ENCODE measurements around the gene BFSP1. TPM values are rescaled to one million over a fixed set of nuclear protein-coding genes. Genes with fewer than 3 reads are reported as not detected.

Gene BFSP1
- total RNA-seq, 4 donors from 2014 or later, result 1.5 to 5.1 (median 3.1) TPM

DNA sequence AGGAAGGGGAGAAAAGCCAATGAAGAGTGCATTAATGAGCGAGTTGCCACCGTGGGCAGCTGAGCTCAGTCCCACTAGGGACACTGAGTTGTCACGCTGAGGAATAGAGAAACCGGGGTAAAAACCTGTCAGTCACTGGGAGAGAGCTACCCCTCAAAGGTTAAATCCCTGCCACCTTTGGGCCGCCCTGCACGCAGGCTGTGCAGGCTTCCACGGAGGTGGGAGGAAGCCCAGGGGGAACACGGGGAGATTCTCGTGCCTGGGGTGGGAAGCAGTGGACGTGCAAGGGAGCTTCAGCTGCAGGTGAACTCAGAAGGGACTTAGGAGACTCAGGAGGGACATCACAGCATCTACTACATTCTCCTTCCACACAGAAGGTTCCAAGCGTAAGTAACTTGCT lies 50.5 kb downstream of the BFSP1 start:
- H3K27ac ChIP-seq, result no peak overlapping the region
- H3K36me3 ChIP-seq, result no peaks in the 10 kb centered on the region
- no peaks in the 10 kb centered on the region for H3K27me3 ChIP-seq
- intact Hi-C loops (cut with DNase I; ENCODE audit: low total_unique reads), result no loop called here
- no peak for DNase-seq
- no peaks in the 10 kb centered on the region for H3K4me1 ChIP-seq
- H3K9me3 ChIP-seq, result no peaks in the 10 kb centered on the region
- no peak for TF ChIP-seq POLR2A (IDR thresholded peaks at IDR 0.05)
- TF ChIP-seq, protein P1, sequence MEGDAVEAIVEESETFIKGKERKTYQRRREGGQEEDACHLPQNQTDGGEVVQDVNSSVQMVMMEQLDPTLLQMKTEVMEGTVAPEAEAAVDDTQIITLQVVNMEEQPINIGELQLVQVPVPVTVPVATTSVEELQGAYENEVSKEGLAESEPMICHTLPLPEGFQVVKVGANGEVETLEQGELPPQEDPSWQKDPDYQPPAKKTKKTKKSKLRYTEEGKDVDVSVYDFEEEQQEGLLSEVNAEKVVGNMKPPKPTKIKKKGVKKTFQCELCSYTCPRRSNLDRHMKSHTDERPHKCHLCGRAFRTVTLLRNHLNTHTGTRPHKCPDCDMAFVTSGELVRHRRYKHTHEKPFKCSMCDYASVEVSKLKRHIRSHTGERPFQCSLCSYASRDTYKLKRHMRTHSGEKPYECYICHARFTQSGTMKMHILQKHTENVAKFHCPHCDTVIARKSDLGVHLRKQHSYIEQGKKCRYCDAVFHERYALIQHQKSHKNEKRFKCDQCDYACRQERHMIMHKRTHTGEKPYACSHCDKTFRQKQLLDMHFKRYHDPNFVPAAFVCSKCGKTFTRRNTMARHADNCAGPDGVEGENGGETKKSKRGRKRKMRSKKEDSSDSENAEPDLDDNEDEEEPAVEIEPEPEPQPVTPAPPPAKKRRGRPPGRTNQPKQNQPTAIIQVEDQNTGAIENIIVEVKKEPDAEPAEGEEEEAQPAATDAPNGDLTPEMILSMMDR (IDR thresholded peaks at IDR 0.05), result no peak
- no peak overlapping the region for H3K4me3 ChIP-seq

DNA sequence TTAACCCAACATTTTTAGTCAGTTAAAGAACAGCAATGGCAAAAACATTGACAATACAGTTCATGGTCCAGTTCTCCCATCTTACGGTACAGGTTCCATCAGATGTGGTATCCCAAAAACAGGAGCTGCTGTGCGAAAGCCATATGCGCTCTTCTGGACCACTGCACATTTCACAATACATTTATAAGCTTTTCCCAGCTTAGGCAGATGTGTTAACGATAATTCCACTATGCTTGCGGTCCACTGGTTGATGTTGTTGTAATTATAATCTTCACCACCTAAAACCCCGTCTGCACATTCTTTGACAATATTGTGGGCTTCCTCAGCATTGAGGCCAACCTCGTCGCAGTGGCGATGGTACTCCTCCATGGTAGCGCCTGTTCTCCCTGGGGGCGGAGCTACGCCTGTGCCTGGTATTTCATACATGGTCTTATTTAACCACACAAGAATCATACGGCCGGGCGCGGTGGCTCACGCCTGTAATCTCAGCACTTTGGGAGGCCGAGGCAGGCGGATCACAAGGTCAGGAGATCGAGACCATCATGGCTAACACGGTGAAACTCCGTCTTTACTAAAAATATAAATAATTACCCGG lies 52.0 kb downstream of the BFSP1 start:
- H3K4me1 ChIP-seq, result no peaks in the 10 kb centered on the region
- no peak overlapping the region for H3K4me3 ChIP-seq
- intact Hi-C loops (cut with DNase I; ENCODE audit: low total_unique reads), result no loop called here
- TF ChIP-seq, protein P1 (IDR thresholded peaks at IDR 0.05), result no peak
- no peak for TF ChIP-seq POLR2A (IDR thresholded peaks at IDR 0.05)
- no peaks in the 10 kb centered on the region for H3K9me3 ChIP-seq
- DNase-seq, result no peak
- no peaks in the 10 kb centered on the region for H3K27me3 ChIP-seq
- no peaks in the 10 kb centered on the region for H3K36me3 ChIP-seq
- no peak overlapping the region for H3K27ac ChIP-seq

DNA sequence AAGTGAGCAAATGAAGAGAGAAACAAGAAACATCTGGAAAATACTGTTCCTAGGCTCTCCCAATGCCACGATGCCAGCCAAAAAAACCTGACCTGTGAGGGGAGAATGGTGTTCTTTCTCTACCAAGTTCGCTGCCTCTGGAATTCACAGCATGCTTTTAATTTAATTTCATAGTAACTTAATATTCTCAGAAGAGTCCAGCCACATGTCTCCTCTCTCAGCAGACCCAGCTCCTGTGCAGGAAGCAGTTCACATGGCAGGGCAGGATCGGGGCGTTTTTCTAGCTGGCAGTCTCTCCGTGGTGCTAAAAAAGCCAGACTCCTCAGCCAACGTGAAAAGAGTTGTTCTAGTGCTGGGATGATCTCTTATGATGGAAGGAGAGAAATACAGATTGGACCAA lies 57.5 kb downstream of the BFSP1 start:
- DNase-seq, result no peak
- no peak overlapping the region for H3K4me3 ChIP-seq

DNA sequence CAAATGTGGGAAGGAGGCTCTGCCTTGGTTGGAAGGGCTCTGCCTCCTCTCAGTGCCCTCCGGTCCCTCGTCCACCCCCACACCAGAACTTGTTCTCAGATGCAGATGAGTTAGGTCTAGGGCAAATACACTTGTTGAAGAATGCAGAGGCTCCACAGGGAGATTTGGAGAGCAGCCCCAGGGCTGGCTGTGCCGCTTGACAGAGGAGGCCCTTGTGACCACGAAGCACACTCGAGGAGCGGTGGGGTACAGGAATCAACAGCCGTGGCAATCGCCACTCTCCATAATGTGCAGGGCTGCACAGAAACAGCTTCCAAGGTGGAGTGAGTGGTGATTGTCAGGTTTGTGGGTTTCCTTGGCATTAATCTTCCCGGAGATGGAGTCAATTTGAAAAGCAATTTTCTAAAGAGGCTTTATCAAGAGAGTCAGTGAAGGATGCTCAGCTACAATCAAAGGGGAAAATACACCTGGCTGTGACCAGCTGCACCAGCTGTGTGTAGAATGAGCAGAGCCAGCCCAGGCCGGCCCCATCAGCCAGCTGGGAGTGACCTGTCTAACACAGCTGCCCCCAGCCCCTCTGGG lies 59.5 kb downstream of the BFSP1 start:
- no peaks in the 10 kb centered on the region for H3K36me3 ChIP-seq
- DNase-seq, result no peak
- no peak overlapping the region for H3K4me3 ChIP-seq
- no peaks in the 10 kb centered on the region for H3K27me3 ChIP-seq
- no peaks in the 10 kb centered on the region for H3K9me3 ChIP-seq
- H3K27ac ChIP-seq, result no peak overlapping the region
- H3K4me1 ChIP-seq, result no peaks in the 10 kb centered on the region
- TF ChIP-seq, protein P1 (IDR thresholded peaks at IDR 0.05), result no peak
- TF ChIP-seq POLR2A (IDR thresholded peaks at IDR 0.05), result no peak
- intact Hi-C loops (cut with DNase I; ENCODE audit: low total_unique reads), result no loop called here

More for the DNA sequence above, 57.5 kb downstream of the BFSP1 start:
- intact Hi-C loops (cut with DNase I; ENCODE audit: low total_unique reads), result no loop called here
- Histone ChIP-seq H3K4me1 (no peaks in the 10 kb centered on the region), H3K9me3 (no peaks in the 10 kb centered on the region), H3K27me3 (no peaks in the 10 kb centered on the region), H3K27ac (no peak overlapping the region), H3K36me3 (no peaks in the 10 kb centered on the region)
- no peak for TF ChIP-seq POLR2A (IDR thresholded peaks at IDR 0.05)
- TF ChIP-seq, protein P1 (IDR thresholded peaks at IDR 0.05), result no peak

DNA sequence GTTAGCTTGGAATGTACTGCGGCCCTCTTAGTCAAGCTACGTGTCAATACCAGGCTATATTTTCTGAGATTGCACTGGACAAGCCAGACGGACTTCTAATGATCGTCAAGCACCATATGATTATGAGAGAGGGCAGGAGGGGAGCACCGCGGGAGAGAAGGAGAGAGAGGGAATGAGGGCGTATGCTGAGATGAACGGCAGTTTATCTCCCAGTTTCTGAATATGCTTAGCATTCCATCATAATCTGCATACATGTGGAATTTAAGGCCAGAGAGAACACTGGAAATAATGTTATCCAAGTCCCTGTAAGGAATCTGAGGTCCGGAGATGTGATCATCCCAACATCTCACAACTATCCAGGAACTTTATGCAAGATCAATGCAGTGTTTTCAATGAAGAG lies 60.2 kb downstream of the BFSP1 start:
- Histone ChIP-seq H3K27ac (no peak overlapping the region), H3K36me3 (no peaks in the 10 kb centered on the region), H3K27me3 (no peaks in the 10 kb centered on the region), H3K9me3 (no peaks in the 10 kb centered on the region), H3K4me1 (no peaks in the 10 kb centered on the region), H3K4me3 (no peak overlapping the region)
- no peak for DNase-seq
- TF ChIP-seq, protein P1 (IDR thresholded peaks at IDR 0.05), result no peak
- TF ChIP-seq POLR2A (IDR thresholded peaks at IDR 0.05), result no peak
- intact Hi-C loops (cut with DNase I; ENCODE audit: low total_unique reads), result no loop called here
